ENCODE results near the gene SYT11. TPM values are rescaled to one million over a fixed set of nuclear protein-coding genes. Genes with fewer than 3 reads are reported as not detected.
A peak's percentile ranks its signal among the peaks of the same experiment; 100 is the strongest.

The SYT11 gene
- total and polyA plus RNA-seq, 10 of the 15 experiments (the other 5 are each of a cell fraction or from before 2014, with no cell fraction given) = 7.7 to 21.2 (median 13.5) TPM

- TF ChIP-seq, protein P1, sequence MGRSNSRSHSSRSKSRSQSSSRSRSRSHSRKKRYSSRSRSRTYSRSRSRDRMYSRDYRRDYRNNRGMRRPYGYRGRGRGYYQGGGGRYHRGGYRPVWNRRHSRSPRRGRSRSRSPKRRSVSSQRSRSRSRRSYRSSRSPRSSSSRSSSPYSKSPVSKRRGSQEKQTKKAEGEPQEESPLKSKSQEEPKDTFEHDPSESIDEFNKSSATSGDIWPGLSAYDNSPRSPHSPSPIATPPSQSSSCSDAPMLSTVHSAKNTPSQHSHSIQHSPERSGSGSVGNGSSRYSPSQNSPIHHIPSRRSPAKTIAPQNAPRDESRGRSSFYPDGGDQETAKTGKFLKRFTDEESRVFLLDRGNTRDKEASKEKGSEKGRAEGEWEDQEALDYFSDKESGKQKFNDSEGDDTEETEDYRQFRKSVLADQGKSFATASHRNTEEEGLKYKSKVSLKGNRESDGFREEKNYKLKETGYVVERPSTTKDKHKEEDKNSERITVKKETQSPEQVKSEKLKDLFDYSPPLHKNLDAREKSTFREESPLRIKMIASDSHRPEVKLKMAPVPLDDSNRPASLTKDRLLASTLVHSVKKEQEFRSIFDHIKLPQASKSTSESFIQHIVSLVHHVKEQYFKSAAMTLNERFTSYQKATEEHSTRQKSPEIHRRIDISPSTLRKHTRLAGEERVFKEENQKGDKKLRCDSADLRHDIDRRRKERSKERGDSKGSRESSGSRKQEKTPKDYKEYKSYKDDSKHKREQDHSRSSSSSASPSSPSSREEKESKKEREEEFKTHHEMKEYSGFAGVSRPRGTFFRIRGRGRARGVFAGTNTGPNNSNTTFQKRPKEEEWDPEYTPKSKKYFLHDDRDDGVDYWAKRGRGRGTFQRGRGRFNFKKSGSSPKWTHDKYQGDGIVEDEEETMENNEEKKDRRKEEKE (IDR thresholded peaks at IDR 0.05) = no peak
- TF ChIP-seq GABPA (IDR thresholded peaks at IDR 0.05; ENCODE audit: low read depth) = 0 out of 2 replicates have a peak, but pooled peaks have one; percentile 9
- no peak for TF ChIP-seq CREM (IDR thresholded peaks at IDR 0.05; ENCODE audit: low read depth)
- TF ChIP-seq POLR2A (IDR thresholded peaks at IDR 0.05; ENCODE audit: low read depth, low read length) = peak; percentile 43; the same call in 1 of the 2 replicates
- no peak for TF ChIP-seq CBX3 (IDR thresholded peaks at IDR 0.05; ENCODE audit: borderline replicate concordance, low read depth)
- TF ChIP-seq RCOR1 (conservative IDR thresholded peaks at IDR 0.05; ENCODE audit: low read depth, low read length) = peak; percentile 93; the same call in 1 of the 2 replicates
- no peak for TF ChIP-seq EGR1 (IDR thresholded peaks at IDR 0.05; ENCODE audit: borderline replicate concordance in 1 of 2, low read depth in 2 of 2, low read length in 2 of 2)
- no peak for TF ChIP-seq ZNF622 (IDR thresholded peaks at IDR 0.05)
- TF ChIP-seq, protein P2, sequence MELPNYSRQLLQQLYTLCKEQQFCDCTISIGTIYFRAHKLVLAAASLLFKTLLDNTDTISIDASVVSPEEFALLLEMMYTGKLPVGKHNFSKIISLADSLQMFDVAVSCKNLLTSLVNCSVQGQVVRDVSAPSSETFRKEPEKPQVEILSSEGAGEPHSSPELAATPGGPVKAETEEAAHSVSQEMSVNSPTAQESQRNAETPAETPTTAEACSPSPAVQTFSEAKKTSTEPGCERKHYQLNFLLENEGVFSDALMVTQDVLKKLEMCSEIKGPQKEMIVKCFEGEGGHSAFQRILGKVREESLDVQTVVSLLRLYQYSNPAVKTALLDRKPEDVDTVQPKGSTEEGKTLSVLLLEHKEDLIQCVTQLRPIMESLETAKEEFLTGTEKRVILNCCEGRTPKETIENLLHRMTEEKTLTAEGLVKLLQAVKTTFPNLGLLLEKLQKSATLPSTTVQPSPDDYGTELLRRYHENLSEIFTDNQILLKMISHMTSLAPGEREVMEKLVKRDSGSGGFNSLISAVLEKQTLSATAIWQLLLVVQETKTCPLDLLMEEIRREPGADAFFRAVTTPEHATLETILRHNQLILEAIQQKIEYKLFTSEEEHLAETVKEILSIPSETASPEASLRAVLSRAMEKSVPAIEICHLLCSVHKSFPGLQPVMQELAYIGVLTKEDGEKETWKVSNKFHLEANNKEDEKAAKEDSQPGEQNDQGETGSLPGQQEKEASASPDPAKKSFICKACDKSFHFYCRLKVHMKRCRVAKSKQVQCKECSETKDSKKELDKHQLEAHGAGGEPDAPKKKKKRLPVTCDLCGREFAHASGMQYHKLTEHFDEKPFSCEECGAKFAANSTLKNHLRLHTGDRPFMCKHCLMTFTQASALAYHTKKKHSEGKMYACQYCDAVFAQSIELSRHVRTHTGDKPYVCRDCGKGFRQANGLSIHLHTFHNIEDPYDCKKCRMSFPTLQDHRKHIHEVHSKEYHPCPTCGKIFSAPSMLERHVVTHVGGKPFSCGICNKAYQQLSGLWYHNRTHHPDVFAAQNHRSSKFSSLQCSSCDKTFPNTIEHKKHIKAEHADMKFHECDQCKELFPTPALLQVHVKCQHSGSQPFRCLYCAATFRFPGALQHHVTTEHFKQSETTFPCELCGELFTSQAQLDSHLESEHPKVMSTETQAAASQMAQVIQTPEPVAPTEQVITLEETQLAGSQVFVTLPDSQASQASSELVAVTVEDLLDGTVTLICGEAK (IDR thresholded peaks at IDR 0.05; ENCODE audit: borderline replicate concordance) = peak; percentile 55; the same call in 1 of the 2 replicates
- TF ChIP-seq BACH1 (IDR thresholded peaks at IDR 0.05; ENCODE audit: borderline replicate concordance) = no peak
- TF ChIP-seq BHLHE40 (IDR thresholded peaks at IDR 0.05; ENCODE audit: borderline replicate concordance in 1 of 2, low read depth in 2 of 2, low read length in 1 of 2) = 0 out of 4 replicates have a peak, but pooled peaks of 1 of the 2 experiments have one; percentile 15
- TF ChIP-seq RFX5 (IDR thresholded peaks at IDR 0.05; ENCODE audit: low read depth, low read length) = no peak
- TF ChIP-seq MYC (IDR thresholded peaks at IDR 0.05; ENCODE audit: insufficient read depth, insufficient read length, insufficient replicate concordance, low read length, severe bottlenecking) = no peak
- no peak for TF ChIP-seq MXI1 (IDR thresholded peaks at IDR 0.05; ENCODE audit: low read depth, low read length)
- no peak for TF ChIP-seq ZZZ3 (IDR thresholded peaks at IDR 0.05; ENCODE audit: control insufficient read depth, insufficient read length, low read depth)
- no peak for TF ChIP-seq CBFB (IDR thresholded peaks at IDR 0.05; ENCODE audit: low read depth)
- TF ChIP-seq KDM1A (IDR thresholded peaks at IDR 0.05; ENCODE audit: borderline replicate concordance) = peak; percentile 99
Measured at GRCh38 chr1:155859234-155859829, at the start of gene SYT11 (continued).

Measured in GM12878 (cell line).